Activated CD4-positive, alpha-beta T cell treated with anti-CD3 and anti-CD28 coated beads, Interleukin-2, amount 10 ng/mL, durations not matched to agents 7 days and 5 days (primary cell): ENCODE data around the gene MRPS31. TPM values are rescaled to one million over a fixed set of nuclear protein-coding genes. Genes with fewer than 3 reads are reported as not detected.
A peak's percentile ranks its signal among the peaks of the same experiment; 100 is the strongest.
"Not testable (repeated sequence)": the region's sequence is repeated elsewhere in the genome, so short reads cannot be mapped to it uniquely, and the experiment has no call there.

Source experiments
- CTCF ChIA-PET: fragments of 350-600 bp; sonication (Branson Sonifier 250); formaldehyde crosslinking; loops from one replicate; lab custom pipeline; 2021; ENCODE audit warnings: antibody characterized with exemption; lab: Charles Lee
- POLR2A ChIA-PET: fragments of 350-600 bp; sonication (Branson Sonifier 250); formaldehyde crosslinking; loops from one replicate; lab custom pipeline; 2021; ENCODE audit warnings: antibody characterized with exemption; lab: Charles Lee
- DNase-seq: peaks from one replicate; pipeline ENCODE4 v3.0.0-alpha.2; 2020
- H3K27ac Mint-ChIP-seq: one replicate; pipeline ENCODE4 v1.8.0; 2021; ENCODE audit warnings: mild to moderate bottlenecking, moderate library complexity, mixed read lengths
- H3K27me3 Mint-ChIP-seq: one replicate; pipeline ENCODE4 v1.8.0; 2021; ENCODE audit warnings: mixed read lengths
- H3K36me3 Mint-ChIP-seq: one replicate; pipeline ENCODE4 v1.8.0; 2021; ENCODE audit warnings: low read depth, mixed read lengths
- H3K4me1 Mint-ChIP-seq: one replicate; pipeline ENCODE4 v1.8.0; 2021; ENCODE audit warnings: mixed read lengths
- H3K4me3 Mint-ChIP-seq: one replicate; pipeline ENCODE4 v1.8.0; 2021; ENCODE audit warnings: mild to moderate bottlenecking, moderate library complexity, mixed read lengths
- H3K9me3 Mint-ChIP-seq: one replicate; pipeline ENCODE4 v1.8.0; 2021; ENCODE audit warnings: mixed read lengths
- total RNA-seq, 2 experiments: library from RNA; stranded (reverse); gene quantifications; one replicate each; pipeline ENCODE4 v1.2.3, GENCODE V29; 2021

Gene MRPS31
- total RNA-seq, 2 experiments from 2014 or later = 32.3 to 36.2 TPM

- ChIA-PET CTCF (no interaction called here), POLR2A (no interaction called here)
- DNase-seq = no peak
- no peaks in the 10 kb centered on the region for H3K9me3 Mint-ChIP-seq
- peaks cover 16% of the 10 kb centered on the region for H3K4me1 Mint-ChIP-seq
- no peaks in the 10 kb centered on the region for H3K27me3 Mint-ChIP-seq
- no peak overlapping the region for H3K27ac Mint-ChIP-seq
- no peak overlapping the region for H3K4me3 Mint-ChIP-seq
- H3K36me3 Mint-ChIP-seq = peaks cover 38% of the 10 kb centered on the region
These were observed 29.6 kb upstream of the MRPS31 start for GRCh38 chr13:40800559-40800958.

GRCh38 chr13:40799508-40799907 lies 28.5 kb upstream of the MRPS31 start:
- Mint-ChIP-seq H3K27ac (peak overlapping the region; percentile 83), H3K9me3 (no peaks in the 10 kb centered on the region), H3K4me3 (no peak overlapping the region), H3K36me3 (peaks cover 36% of the 10 kb centered on the region), H3K27me3 (no peaks in the 10 kb centered on the region), H3K4me1 (peaks cover 16% of the 10 kb centered on the region)
- ChIA-PET CTCF (interaction anchor here (0.9 kb wide), 1 partner anchor 14 kb away, joined by 3 read pairs; no protein-coding TSS in a partner anchor), POLR2A (no interaction called here)
- no peak for DNase-seq

- H3K27me3 Mint-ChIP-seq = no peaks in the 10 kb centered on the region
- POLR2A ChIA-PET = no interaction called here
- no peaks in the 10 kb centered on the region for H3K9me3 Mint-ChIP-seq
- H3K36me3 Mint-ChIP-seq = peaks cover 38% of the 10 kb centered on the region
- CTCF ChIA-PET = interaction anchor here (0.6 to 1.3 kb wide), 3 partner anchors 10 to 1115 kb away, joined by 3 to 5 read pairs (median 4); no protein-coding TSS in a partner anchor
- no peak for DNase-seq
- H3K4me1 Mint-ChIP-seq = peaks cover 16% of the 10 kb centered on the region
- peak overlapping the region; percentile 43 for H3K4me3 Mint-ChIP-seq
- peak overlapping the region; percentile 83 for H3K27ac Mint-ChIP-seq
These were observed 27.4 kb upstream of the MRPS31 start for GRCh38 chr13:40798380-40798779.

GRCh38 chr13:40796649-40797048 lies 25.7 kb upstream of the MRPS31 start:
- no peak overlapping the region for H3K4me3 Mint-ChIP-seq
- H3K36me3 Mint-ChIP-seq = peaks cover 30% of the 10 kb centered on the region
- CTCF ChIA-PET = interaction anchor here (1.6 kb wide), 1 partner anchor 10 kb away, joined by 5 read pairs; no protein-coding TSS in a partner anchor

GRCh38 chr13:40794414-40795368 lies 23.7 kb upstream of the MRPS31 start:
- POLR2A ChIA-PET = no interaction called here
- Mint-ChIP-seq H3K36me3 (peaks cover 19% of the 10 kb centered on the region), H3K9me3 (no peaks in the 10 kb centered on the region), H3K4me1 (peaks cover 26% of the 10 kb centered on the region), H3K4me3 (no peak overlapping the region), H3K27me3 (no peaks in the 10 kb centered on the region), H3K27ac (no peak overlapping the region)
- CTCF ChIA-PET = interaction anchor here (0.6 kb wide), 1 partner anchor 15 kb away, joined by 5 read pairs; no protein-coding TSS in a partner anchor
- no peak for DNase-seq

More at GRCh38 chr13:40796649-40797048, 25.7 kb upstream of the MRPS31 start:
- Mint-ChIP-seq H3K27ac (no peak overlapping the region), H3K4me1 (peaks cover 21% of the 10 kb centered on the region), H3K9me3 (no peaks in the 10 kb centered on the region), H3K27me3 (no peaks in the 10 kb centered on the region)
- no peak for DNase-seq
- POLR2A ChIA-PET = no interaction called here

- Mint-ChIP-seq H3K9me3 (no peaks in the 10 kb centered on the region), H3K4me3 (no peak overlapping the region), H3K27ac (no peak overlapping the region), H3K36me3 (peaks cover 12% of the 10 kb centered on the region), H3K27me3 (no peaks in the 10 kb centered on the region), H3K4me1 (peaks cover 19% of the 10 kb centered on the region)
- CTCF ChIA-PET = no interaction called here
- POLR2A ChIA-PET = no interaction called here
- DNase-seq = no peak
These were observed 22.3 kb upstream of the MRPS31 start for GRCh38 chr13:40793339-40793738.

GRCh38 chr13:40792284-40793051 lies 21.5 kb upstream of the MRPS31 start:
- H3K4me1 Mint-ChIP-seq = peaks cover 21% of the 10 kb centered on the region
- no peak for DNase-seq
- no peaks in the 10 kb centered on the region for H3K9me3 Mint-ChIP-seq
- no peaks in the 10 kb centered on the region for H3K27me3 Mint-ChIP-seq
- peak overlapping the region; percentile 3 for H3K27ac Mint-ChIP-seq
- no peak overlapping the region for H3K4me3 Mint-ChIP-seq
- ChIA-PET CTCF (interaction anchor here (0.6 kb wide), 1 partner anchor 1628 kb away, joined by 5 read pairs; no protein-coding TSS in a partner anchor), POLR2A (no interaction called here)
- H3K36me3 Mint-ChIP-seq = peaks cover 12% of the 10 kb centered on the region

- peak overlapping the region; percentile 71 for H3K4me3 Mint-ChIP-seq
- no peak for DNase-seq
- peak overlapping the region; percentile 68 for H3K27ac Mint-ChIP-seq
- H3K4me1 Mint-ChIP-seq = peaks cover 34% of the 10 kb centered on the region
- H3K27me3 Mint-ChIP-seq = no peaks in the 10 kb centered on the region
- H3K9me3 Mint-ChIP-seq = no peaks in the 10 kb centered on the region
- ChIA-PET CTCF (interaction anchor here (0.8 to 3.0 kb wide), 5 partner anchors 11 to 22 kb away, joined by 3 to 11 read pairs (median 3); no protein-coding TSS in a partner anchor), POLR2A (no interaction called here)
- H3K36me3 Mint-ChIP-seq = peaks cover 8% of the 10 kb centered on the region
These were observed 19.2 kb upstream of the MRPS31 start for GRCh38 chr13:40790154-40790616.

- DNase-seq = peak; percentile 69
- peak within 1 kb of the TSS; percentile 83 for H3K27ac Mint-ChIP-seq
- peak within 1 kb of the TSS; percentile 80 for H3K4me3 Mint-ChIP-seq
- no peaks in the 10 kb centered on the region for H3K27me3 Mint-ChIP-seq
- POLR2A ChIA-PET = no interaction called here
- peaks cover 8% of the 10 kb centered on the region for H3K36me3 Mint-ChIP-seq
- CTCF ChIA-PET = interaction anchor here (1.1 to 3.9 kb wide), 6 partner anchors 10 to 28 kb away, joined by 3 to 14 read pairs (median 4); no protein-coding TSS in a partner anchor
- no peaks in the 10 kb centered on the region for H3K9me3 Mint-ChIP-seq
- H3K4me1 Mint-ChIP-seq = peaks cover 34% of the 10 kb centered on the region
These were observed 18.5 kb upstream of the MRPS31 start, which contains the start of gene SLC25A15 for GRCh38 chr13:40789275-40790153. SLC25A15 (plus strand) TSS chr13:40789611; CDS start chr13:40793227, 3,616 bp downstream.

- not testable (repeated sequence) for DNase-seq
- CTCF ChIA-PET = interaction anchor here (0.6 to 3.9 kb wide), 7 partner anchors 9 to 29 kb away, joined by 3 to 14 read pairs (median 3); no protein-coding TSS in a partner anchor
These were observed 17.7 kb upstream of the MRPS31 start for GRCh38 chr13:40788540-40789274.

GRCh38 chr13:40787062-40787461 lies 16.1 kb upstream of the MRPS31 start:
- DNase-seq = no peak
- no peaks in the 10 kb centered on the region for H3K27me3 Mint-ChIP-seq
- H3K9me3 Mint-ChIP-seq = no peaks in the 10 kb centered on the region
- peak overlapping the region; percentile 23 for H3K4me3 Mint-ChIP-seq
- H3K4me1 Mint-ChIP-seq = peaks cover 29% of the 10 kb centered on the region
- no peaks in the 10 kb centered on the region for H3K36me3 Mint-ChIP-seq
- ChIA-PET CTCF (interaction anchor here (0.8 to 3.9 kb wide), 5 partner anchors 9 to 118 kb away, joined by 3 to 14 read pairs (median 3); no protein-coding TSS in a partner anchor), POLR2A (interaction anchor here (0.7 kb wide), 1 partner anchor 11 kb away, joined by 7 read pairs; no protein-coding TSS in a partner anchor)
- peak overlapping the region; percentile 27 for H3K27ac Mint-ChIP-seq

More at GRCh38 chr13:40788540-40789274, 17.7 kb upstream of the MRPS31 start:
- H3K9me3 Mint-ChIP-seq, H3K36me3 Mint-ChIP-seq, H3K27me3 Mint-ChIP-seq: not testable (repeated sequence)
- H3K4me3 Mint-ChIP-seq = peak overlapping the region; percentile 80
- peaks cover 34% of the 10 kb centered on the region for H3K4me1 Mint-ChIP-seq
- POLR2A ChIA-PET = interaction anchor here (0.7 kb wide), 1 partner anchor 651 kb away, joined by 8 read pairs; no protein-coding TSS in a partner anchor
- H3K27ac Mint-ChIP-seq = peak overlapping the region; percentile 83
